Panc1 (cell line): ENCODE measurements around the gene OTUD4. TPM values are rescaled to one million over a fixed set of nuclear protein-coding genes. Genes with fewer than 3 reads are reported as not detected.

ENCODE experiments used
- ATAC-seq: fragments of 200-7000 bp; cut with Tn5 transposase; 2 replicates; pipeline ENCODE4 v1.9.1; 2020; ENCODE audit warnings: mild to moderate bottlenecking, moderate library complexity
- BruUV-seq: library from RNA; stranded (reverse); fragments of 400-500 nt; replicated peaks from 2 replicates; lab custom pipeline; 2021; lab: Mats Ljungman, UMichigan
- CTCF ChIA-PET: fragments of 300-600 bp; sonication (Branson Sonifier 250); formaldehyde crosslinking; loops from one replicate; lab custom pipeline; 2022; ENCODE audit warnings: antibody characterized with exemption; lab: Charles Lee
- POLR2A ChIA-PET: fragments of 300-600 bp; sonication (Branson Sonifier 250); formaldehyde crosslinking; loops from one replicate; lab custom pipeline; 2022; ENCODE audit warnings: antibody characterized with exemption; lab: Charles Lee
- DNase-seq: peaks from one replicate; pipeline ENCODE4 v3.0.0-alpha.2; 2010; ENCODE audit warnings: low read depth, low spot score
- H3K27ac ChIP-seq: 2 replicates; pipeline ENCODE4 v1.5.1; 2011; ENCODE audit warnings: mild to moderate bottlenecking, low read length, inconsistent platforms
- H3K27me3 ChIP-seq: fragments of 200-500 bp; sonication (Bioruptor generic); 2 replicates; pipeline ENCODE4 v1.6.0; 2014; ENCODE audit warnings: low read length, inconsistent platforms; ENCODE audit not compliant: control insufficient read depth, insufficient read depth
- H3K36me3 ChIP-seq: fragments of 200-500 bp; sonication (Bioruptor generic); 2 replicates; pipeline ENCODE4 v1.5.1; 2014; ENCODE audit warnings: inconsistent platforms, mild to moderate bottlenecking, low read length, moderate library complexity; ENCODE audit not compliant: control insufficient read depth, insufficient read depth
- H3K4me1 ChIP-seq: 2 replicates; pipeline ENCODE4 v1.5.1; 2011; ENCODE audit warnings: inconsistent platforms, mild to moderate bottlenecking, low read length, moderate library complexity; ENCODE audit not compliant: control insufficient read depth, insufficient read depth
- H3K4me3 ChIP-seq, 2 experiments: 2 replicates each; pipeline ENCODE4 v1.5.1; 2011 to 2012; ENCODE audit warnings: low read depth in 2 of 2, low read length in 2 of 2, mild to moderate bottlenecking in 2 of 2, inconsistent platforms in 1 of 2, moderate library complexity in 1 of 2
- H3K9me3 ChIP-seq: fragments of 200-500 bp; sonication (Bioruptor generic); 2 replicates; pipeline ENCODE4 v1.5.1; 2014; ENCODE audit warnings: low read depth, mild to moderate bottlenecking, inconsistent platforms, low read length, moderate library complexity; ENCODE audit not compliant: control insufficient read depth, insufficient read depth
- CTCF ChIP-seq: fragments of 450-650 bp; IDR thresholded peaks from 2 replicates; pipeline ENCODE4 v1.5.1; 2017; ENCODE audit warnings: mild to moderate bottlenecking
- POLR2AphosphoS5 ChIP-seq: IDR thresholded peaks from 2 replicates; pipeline ENCODE4 v1.6.1; 2012; ENCODE audit warnings: mild to moderate bottlenecking, low read depth, low read length, moderate library complexity
- REST ChIP-seq, 2 experiments: IDR thresholded peaks; 2 replicates each; pipeline ENCODE4 v1.6.1; 2011 to 2012; ENCODE audit warnings: low read depth in 2 of 2, control low read depth in 1 of 2, low read length in 1 of 2, mild to moderate bottlenecking in 1 of 2, moderate library complexity in 1 of 2; ENCODE audit not compliant: insufficient read depth in 1 of 2
- SIN3A ChIP-seq: IDR thresholded peaks from 2 replicates; pipeline ENCODE4 v1.6.1; 2012; ENCODE audit warnings: low read depth, mild to moderate bottlenecking, low read length, moderate library complexity, borderline replicate concordance; ENCODE audit not compliant: insufficient read depth
- TCF7L2 ChIP-seq: IDR thresholded peaks from 2 replicates; pipeline ENCODE4 v1.6.1; 2011; ENCODE audit warnings: mild to moderate bottlenecking, low read depth, low read length, inconsistent platforms
- in situ Hi-C: cut with HindIII; loops from 2 replicates; pipeline ENCODE4 v1.10.0; 2016; ENCODE audit warnings: low sequenced_read_pairs, low pct_unique_long_range_greater_than_20kb
- intact Hi-C: fragments of 100-400 bp; cut with micrococcal nuclease; formaldehyde crosslinking; loops from one replicate; pipeline ENCODE4 v1.10.0; 2022; ENCODE audit not compliant: unreplicated experiment
- total RNA-seq: library from RNA; stranded (reverse); gene quantifications from one replicate; pipeline ENCODE4 v1.2.1, GENCODE V29; 2021; ENCODE audit not compliant: unreplicated experiment

Gene OTUD4
- total RNA-seq, 1 experiment from 2014 or later: 31.5 TPM

- Histone ChIP-seq H3K9me3 (no peaks in the 10 kb centered on the region), H3K36me3 (peaks cover 65% of the 10 kb centered on the region), H3K27me3 (no peaks in the 10 kb centered on the region), H3K4me3 (no peak overlapping the region), H3K4me1 (no peaks in the 10 kb centered on the region), H3K27ac (no peak overlapping the region)
- no TSS peak for BruUV-seq
- ChIA-PET POLR2A (no interaction called here), CTCF (no interaction called here)
- no peak for DNase-seq
- TF ChIP-seq POLR2AphosphoS5: no peak
- no peak for TF ChIP-seq TCF7L2
- TF ChIP-seq SIN3A: no peak
- TF ChIP-seq CTCF: no peak
- no peak for TF ChIP-seq REST (IDR thresholded peaks at IDR 0.05; ENCODE audit: insufficient read depth in 1 of 2, low read depth in 2 of 2, low read length in 1 of 2)
- no peak for ATAC-seq
- intact Hi-C loops (no loop called here), in situ Hi-C loops (no loop called here)
Observed at GRCh38 chr4:145107126-145107525, 73.3 kb downstream of the OTUD4 start.

- Histone ChIP-seq H3K4me1 (peaks cover 7% of the 10 kb centered on the region; the same call in 1 of the 2 replicates), H3K27ac (no peak overlapping the region), H3K36me3 (peaks cover 54% of the 10 kb centered on the region), H3K27me3 (no peaks in the 10 kb centered on the region), H3K4me3 (no peak overlapping the region), H3K9me3 (no peaks in the 10 kb centered on the region)
- TF ChIP-seq REST (IDR thresholded peaks at IDR 0.05; ENCODE audit: insufficient read depth in 1 of 2, low read depth in 2 of 2, low read length in 1 of 2): no peak
- TF ChIP-seq POLR2AphosphoS5: no peak
- no peak for TF ChIP-seq TCF7L2
- no peak for TF ChIP-seq CTCF
- TF ChIP-seq SIN3A: no peak
- CTCF ChIA-PET: no interaction called here
- POLR2A ChIA-PET: no interaction called here
- ATAC-seq: no peak
- no peak for DNase-seq
- no TSS peak for BruUV-seq
- intact Hi-C loops (no loop called here), in situ Hi-C loops (no loop called here)
Observed at GRCh38 chr4:145103496-145103895, 76.9 kb downstream of the OTUD4 start.
